NCI-H187 (cell line): ENCODE results near the gene TTL.
"Not testable (repeated sequence)": the region's sequence is repeated elsewhere in the genome, so short reads cannot be mapped to it uniquely, and the experiment has no call there.

Source experiments
- DNase-seq, 2 experiments: peaks; one replicate each; lab custom pipeline; 2025; lab: John Stamatoyannopoulos, UW

TTL gene

GRCh38 chr2:112520234-112520783 lies 38.4 kb downstream of the TTL start:
- DNase-seq, result no peak

DNA sequence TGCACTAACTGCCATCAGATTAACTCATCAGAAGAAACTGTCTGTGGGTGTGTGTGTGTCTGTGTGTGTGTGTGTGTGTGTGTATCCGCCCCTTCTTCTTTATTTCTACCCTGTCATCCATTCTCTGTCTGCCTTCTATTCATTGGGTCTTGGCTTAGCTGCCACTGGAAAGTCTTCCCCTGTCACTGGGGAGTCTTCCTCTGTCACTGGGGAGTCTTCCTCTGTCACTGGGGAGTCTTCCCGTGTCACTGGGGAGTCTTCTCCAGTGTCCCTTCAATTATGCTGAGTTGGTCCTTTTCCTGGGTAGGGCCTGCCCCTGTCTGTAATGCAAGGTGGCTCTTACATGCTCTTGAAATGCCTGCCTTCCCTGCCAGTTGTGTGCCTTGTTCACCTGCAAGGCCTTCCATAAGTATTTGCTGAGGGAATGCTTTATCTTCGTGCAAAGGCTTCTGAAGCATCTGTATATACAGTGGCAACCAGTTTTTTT lies 41.4 kb downstream of the TTL start:
- no peak for DNase-seq

DNA sequence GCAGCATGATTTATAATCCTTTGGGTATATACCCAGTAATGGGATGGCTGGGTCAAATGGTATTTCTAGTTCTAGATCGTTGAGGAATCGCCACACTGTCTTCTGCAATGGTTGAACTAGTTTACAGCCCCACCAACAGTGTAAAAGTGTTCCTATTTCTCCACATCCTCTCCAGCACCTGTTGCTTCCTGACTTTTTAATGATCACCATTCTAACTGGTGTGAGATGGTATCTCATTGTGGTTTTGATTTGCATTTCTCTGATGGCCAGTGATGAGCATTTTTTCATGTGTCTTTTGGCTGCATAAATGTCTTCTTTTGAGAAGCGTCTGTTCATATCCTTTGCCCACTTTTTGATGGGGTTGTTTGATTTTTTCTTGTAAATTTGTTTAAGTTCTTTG lies 42.3 kb downstream of the TTL start:
- not testable (repeated sequence) for DNase-seq

DNA sequence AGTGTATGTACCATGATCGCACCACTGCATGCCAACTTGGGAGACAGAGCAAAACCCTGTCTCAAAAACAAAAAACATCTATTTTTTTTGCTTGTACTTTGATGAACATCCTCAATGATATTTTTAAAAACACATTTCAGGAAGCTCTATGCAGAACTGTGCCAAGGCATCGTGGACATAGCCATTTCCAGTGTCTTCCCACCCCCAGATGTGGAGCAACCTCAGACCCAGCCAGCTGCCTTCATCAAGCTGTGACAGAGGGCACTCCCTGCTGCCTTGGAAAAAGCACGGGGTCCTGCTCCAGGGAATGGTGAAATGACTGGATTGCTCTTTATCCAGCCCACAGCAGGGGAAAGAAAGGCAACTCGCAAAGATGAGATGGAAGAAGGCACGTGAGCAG lies 46.6 kb downstream of the TTL start:
- DNase-seq, result no peak

DNA sequence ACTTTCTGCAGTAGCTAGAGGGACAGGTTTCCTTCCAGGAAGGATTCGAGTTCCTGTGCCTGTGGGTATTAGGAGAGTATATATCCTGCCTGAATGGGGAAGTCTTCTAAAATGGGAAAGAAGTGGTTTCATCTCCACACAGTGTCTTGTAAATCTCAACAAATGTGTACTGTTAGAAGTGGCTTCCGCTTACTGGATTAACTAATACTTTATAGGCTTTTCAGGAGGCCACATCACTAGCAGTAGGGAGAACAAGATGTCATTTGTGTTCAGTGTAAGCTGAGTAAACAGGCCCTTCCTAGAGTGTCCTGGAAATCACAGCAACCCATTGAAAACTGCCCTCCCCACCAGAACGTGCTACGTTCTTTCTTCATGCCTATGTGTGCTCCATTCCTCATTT lies 47.8 kb downstream of the TTL start:
- no peak for DNase-seq

DNA sequence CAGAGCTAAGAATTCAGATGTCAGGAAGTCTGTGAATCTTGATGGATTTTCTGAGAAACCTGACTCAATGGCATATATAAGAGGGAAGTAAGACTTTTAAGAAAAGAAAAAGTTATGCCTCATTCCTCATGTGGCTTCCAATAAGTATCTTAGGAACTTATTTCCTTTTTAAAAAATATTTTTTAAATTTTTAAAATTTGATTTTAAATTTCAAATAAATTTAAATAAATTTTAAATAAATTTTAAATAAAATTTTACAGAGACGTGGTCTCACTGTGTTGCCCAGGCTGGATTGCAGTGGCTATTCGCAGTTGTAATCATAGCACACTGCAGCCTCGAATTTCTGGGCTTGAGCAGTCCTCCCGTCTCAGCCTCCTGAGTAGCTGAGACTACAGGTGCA lies 48.8 kb downstream of the TTL start:
- DNase-seq, result no peak

- no peak for DNase-seq
These were observed 52.9 kb downstream of the TTL start for GRCh38 chr2:112534826-112535225.

DNA sequence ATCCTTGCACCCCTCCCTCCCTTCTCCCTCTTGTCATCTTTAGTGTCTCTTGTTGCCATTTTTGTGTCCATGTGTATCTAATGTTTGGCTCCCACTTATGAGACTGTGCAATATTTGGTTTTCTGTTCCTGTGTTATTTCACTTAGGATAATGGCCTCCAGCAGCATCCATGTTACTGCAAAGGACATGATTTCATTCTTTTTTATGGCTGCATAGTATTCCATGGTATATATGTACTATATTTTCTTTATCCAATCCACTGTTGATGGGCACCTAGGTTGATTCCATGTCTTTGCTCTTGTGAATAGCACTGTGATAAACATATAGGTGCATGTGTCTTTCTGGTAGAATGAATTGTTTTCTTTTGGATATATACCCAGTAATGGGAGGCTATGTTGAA lies 54.7 kb downstream of the TTL start:
- DNase-seq, result not testable (repeated sequence)

GRCh38 chr2:112539306-112539705 lies 57.4 kb downstream of the TTL start:
- no peak for DNase-seq

- no peak for DNase-seq
These were observed 59.0 kb downstream of the TTL start for GRCh38 chr2:112540906-112541305.

DNA sequence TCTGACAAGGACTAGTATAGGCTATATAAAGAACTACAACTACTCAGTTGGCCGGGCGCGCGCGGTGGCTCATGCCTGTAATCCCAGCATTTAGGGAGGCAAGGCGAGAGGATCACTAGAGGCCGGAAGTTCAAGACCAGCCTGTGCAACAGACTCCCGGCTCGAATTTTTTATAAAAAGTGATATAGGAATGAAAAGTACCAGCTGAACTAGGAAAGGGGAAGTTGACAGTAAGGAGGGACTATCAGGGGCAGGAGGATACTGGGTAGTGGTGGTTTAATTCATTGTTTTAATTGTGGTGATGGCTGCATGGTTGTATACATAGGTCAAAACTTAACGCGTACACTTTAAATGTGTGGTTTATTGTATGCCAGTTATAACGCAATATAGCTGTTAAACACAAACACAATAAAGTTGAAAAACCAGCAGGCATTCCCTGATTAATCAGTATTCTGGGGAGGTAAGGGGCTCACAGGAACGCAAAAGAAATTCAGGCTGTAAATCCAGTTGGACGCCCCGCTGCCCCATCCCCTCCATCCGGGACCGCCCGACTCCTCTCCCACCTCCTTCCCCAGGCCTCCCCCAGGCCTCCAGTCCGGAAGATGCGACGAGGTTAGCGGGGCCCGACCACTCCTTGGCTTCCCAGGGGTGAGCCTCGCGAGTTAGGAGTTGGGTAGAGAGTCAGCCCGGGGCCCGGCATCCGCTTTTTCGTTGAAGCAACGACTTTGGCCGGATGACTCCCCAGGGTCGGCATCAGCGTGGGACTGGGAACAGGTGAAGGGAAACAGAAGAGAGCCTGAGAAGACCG lies 59.6 kb downstream of the TTL start:
- peak in 1 of 2 experiments; percentile 51 for DNase-seq

DNA sequence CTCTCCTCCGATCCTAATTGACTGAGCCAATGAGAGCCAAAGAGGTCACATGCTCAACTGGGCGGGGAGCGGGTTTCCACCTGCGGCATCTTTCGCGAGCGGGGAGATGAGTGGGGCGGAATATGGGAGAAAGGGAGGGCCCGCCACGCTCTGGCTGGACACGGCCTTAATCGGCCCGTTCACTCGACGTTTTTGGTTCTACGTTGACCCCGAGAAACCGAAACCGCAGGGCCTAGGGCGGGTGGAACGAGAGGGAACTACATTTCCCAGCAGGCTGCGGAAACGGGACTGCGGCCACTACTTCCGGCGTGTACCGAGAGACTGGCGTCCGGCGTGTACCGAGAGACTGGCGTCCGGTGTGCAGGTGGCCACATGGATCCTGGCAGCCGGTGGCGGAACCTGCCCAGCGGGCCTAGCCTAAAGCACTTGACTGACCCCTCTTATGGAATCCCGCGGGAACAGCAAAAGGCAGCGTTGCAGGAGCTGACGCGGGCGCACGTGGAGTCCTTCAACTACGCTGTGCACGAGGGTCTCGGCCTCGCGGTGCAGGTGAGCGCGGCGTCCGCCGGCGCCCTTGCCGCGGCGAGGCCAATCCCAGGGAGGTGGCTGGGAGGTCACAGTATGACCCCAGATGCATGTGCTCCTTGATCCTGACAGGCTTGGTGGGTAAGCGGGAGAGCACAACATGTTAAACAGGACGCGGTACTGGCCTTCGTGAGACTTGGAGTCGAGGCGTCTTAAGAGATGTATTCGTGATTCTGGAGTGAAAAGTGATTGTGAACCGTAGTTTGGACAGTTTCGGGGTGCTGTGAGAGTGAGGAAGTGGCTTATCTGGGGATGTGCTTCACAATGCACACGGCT lies 60.4 kb downstream of the TTL start, which contains the start of gene POLR1B:
Gene POLR1B, plus strand, starts transcription at position 343 of the 861 bp plus-strand sequence. Its CDS starts 30 bp downstream, at position 373.
- DNase-seq, result peak; percentile 40 to 51

DNA sequence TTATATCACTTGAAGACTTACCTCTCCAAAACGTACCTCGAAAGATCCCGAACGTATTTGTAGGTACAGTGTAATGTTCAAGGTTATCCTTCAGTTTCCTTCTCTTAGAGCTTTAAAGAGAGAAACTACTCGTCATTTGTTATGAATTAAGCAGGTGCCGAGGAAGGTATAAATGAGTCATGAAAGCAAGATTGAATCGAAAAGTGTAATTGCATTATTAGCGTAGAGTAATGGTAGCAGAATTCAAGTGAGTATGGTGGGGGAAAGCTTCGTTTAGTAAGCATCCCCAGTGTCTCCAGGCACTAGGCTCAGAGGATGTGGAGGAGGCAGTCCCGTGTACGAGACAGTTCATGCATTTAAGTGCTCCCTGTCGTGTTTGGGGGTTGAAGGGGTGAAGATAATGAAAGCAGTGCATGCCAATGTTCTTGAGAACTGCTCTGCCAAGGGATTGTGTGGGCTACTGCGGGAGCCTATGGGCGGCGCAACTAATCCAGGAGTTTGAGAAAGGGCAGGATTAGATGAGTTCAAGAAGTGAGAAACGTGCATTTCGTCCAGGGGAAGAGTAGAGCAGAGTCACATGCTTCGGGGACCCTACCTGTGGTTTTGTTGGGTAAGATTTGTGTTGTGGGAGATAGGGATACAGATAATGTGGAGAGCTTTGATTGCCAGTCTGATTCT lies 61.2 kb downstream of the TTL start:
- DNase-seq, result no peak

- no peak for DNase-seq
These were observed 65.4 kb downstream of the TTL start for GRCh38 chr2:112547333-112547732.

DNA sequence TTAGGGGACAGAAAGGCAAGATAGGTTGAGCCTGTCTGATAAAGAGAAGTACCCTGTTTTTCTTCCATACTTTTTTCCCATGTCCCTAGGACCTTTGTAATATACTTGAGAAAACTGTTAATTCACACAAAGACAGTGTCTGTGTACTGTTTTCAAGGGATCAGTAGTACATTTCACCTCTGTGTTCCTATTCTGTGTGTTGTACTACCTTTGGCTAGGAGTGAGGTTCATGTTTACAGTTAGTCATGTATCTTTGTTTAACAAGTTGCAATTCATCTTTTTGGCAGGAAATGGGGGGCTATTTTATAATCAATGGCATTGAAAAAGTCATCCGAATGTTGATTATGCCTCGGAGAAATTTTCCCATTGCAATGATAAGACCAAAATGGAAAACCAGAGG lies 67.0 kb downstream of the TTL start:
- no peak for DNase-seq

GRCh38 chr2:112566104-112566503 lies 84.1 kb downstream of the TTL start:
- no peak for DNase-seq

DNA sequence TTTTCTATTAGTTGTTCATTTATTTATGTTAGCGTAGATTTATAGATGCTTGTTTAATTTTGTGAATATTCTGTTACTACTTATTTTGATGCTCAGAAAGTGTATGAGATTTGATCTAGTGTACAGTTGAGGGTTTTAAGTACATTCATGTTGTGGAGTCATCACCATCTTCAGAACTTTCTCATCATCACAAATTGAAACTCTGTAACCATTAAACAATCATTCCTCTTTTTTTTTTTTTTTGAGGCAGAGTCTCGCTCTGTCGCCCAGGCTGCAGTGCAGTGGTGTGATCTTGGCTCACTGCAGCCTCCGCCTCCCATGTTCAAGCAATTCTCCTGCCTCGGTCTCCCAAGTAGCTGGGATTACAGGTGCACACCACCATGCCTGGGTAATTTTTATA lies 84.6 kb downstream of the TTL start:
- DNase-seq, result not testable (repeated sequence)

- DNase-seq, result no peak
These were observed 90.0 kb downstream of the TTL start for GRCh38 chr2:112572005-112572404.

- DNase-seq, result no peak
These were observed 95.8 kb downstream of the TTL start for GRCh38 chr2:112577756-112578155.

GRCh38 chr2:112579241-112579640 lies 97.3 kb downstream of the TTL start:
- no peak for DNase-seq

DNA sequence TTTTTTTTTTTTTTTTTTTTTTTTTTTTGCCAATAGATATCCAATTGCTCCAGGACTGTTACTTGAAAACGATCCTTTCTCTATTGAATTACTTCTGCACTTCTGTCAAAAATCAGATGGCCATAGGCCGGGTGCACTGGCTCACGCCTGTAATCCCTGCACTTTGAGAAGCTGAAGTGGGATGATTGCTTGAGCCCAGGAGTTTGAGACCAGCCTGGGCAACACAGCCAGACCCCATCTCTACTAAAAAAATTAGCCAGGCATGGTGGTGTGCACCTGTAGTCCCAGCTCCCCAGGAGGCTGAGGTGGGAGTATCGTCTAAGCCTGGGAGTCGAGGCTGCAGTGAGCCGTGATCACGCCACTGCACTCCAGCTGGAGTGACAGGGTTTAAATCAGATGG lies 98.1 kb downstream of the TTL start:
- no peak for DNase-seq

DNA sequence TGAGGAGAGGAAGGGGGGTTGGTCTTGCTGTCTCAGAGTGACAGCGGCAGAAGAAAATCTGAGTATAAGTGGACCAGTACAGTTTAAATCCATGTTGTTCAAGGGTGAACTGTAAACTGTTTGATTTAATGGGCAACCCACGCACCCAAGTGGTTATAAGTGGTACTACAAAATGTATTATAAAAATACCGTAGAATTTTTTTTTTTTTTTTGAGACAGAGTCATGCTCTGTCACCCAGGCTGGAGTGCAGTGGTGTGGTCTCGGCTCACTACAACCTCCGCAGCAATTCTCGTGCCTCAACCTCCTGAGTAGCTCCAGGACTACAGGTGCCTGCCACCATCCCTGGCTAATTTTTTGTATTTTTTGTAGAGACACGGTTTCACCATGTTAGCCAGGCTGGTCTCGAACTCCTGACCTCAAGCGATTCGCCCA lies 100.4 kb downstream of the TTL start:
- peak in 1 of 2 experiments; percentile 1 for DNase-seq
